AG04450 (cell line): ENCODE data around the gene AKR1E2. TPM values are rescaled to one million over a fixed set of nuclear protein-coding genes. Genes with fewer than 3 reads are reported as not detected.

ENCODE experiments used
- CTCF ChIA-PET: fragments of 300-600, 350-600 bp; formaldehyde crosslinking; extraction: SDS; loops from one replicate; lab custom pipeline; 2022; ENCODE audit warnings: antibody characterized with exemption, inconsistent platforms; lab: Charles Lee
- POLR2A ChIA-PET: fragments of 350-600 bp; formaldehyde crosslinking; extraction: SDS; loops from one replicate; lab custom pipeline; 2021; ENCODE audit warnings: antibody characterized with exemption, inconsistent platforms; lab: Yijun Ruan, JAX
- DNase-seq: peaks from one replicate; pipeline ENCODE4 v3.0.0-alpha.2; 2011; ENCODE audit warnings: low read depth, low spot score
- H3K27ac ChIP-seq: one replicate; pipeline ENCODE4 v1.5.1; 2012; ENCODE audit warnings: low read depth, low read length, control low read depth
- H3K27me3 ChIP-seq: one replicate; pipeline ENCODE4 v1.6.0; 2012; ENCODE audit warnings: low read length; ENCODE audit not compliant: control insufficient read depth, insufficient read depth
- H3K4me3 ChIP-seq: 2 replicates; pipeline ENCODE4 v1.5.1; 2011; ENCODE audit warnings: mild to moderate bottlenecking, low read depth, low read length, control low read depth
- H3K9me3 ChIP-seq: 2 replicates; pipeline ENCODE4 v1.5.1; 2012; ENCODE audit warnings: low read length; ENCODE audit not compliant: control insufficient read depth, insufficient read depth
- polyA minus RNA-seq: library from RNA; depleted of rRNA, polyadenylated mRNA; stranded (reverse); fragments of >200 nt; gene quantifications from 2 replicates; pipeline ENCODE4 v1.2.3, GENCODE V29; 2011; rRNA and poly(A)+ RNA removed
- polyA plus RNA-seq: library from polyadenylated mRNA; depleted of rRNA; stranded (reverse); fragments of >200 nt; gene quantifications from 2 replicates; pipeline ENCODE4 v1.2.3, GENCODE V29; 2011; rRNA removed
- TF ChIP-seq, protein P1 (sequence below): IDR thresholded peaks from 2 replicates; pipeline ENCODE4 v1.5.1; 2011; ENCODE audit warnings: low read depth, low read length, control low read depth, inconsistent platforms

AKR1E2 gene
- polyA plus RNA-seq (1.3 and 1.4 TPM in 2 replicates), polyA minus RNA-seq (3.3 and 4.9 TPM in 2 replicates)

- CTCF ChIA-PET = interaction anchor here (0.7 to 4.2 kb wide), 9 partner anchors 11 to 1630 kb away, joined by 3 to 32 read pairs (median 4); no protein-coding TSS in a partner anchor
- H3K4me3 ChIP-seq = peak within 1 kb of the TSS; percentile 58
- POLR2A ChIA-PET = interaction anchor here (0.7 to 0.9 kb wide), 2 partner anchors 12 to 1076 kb away, joined by 3 to 5 read pairs; no protein-coding TSS in a partner anchor
- TF ChIP-seq, protein P1, sequence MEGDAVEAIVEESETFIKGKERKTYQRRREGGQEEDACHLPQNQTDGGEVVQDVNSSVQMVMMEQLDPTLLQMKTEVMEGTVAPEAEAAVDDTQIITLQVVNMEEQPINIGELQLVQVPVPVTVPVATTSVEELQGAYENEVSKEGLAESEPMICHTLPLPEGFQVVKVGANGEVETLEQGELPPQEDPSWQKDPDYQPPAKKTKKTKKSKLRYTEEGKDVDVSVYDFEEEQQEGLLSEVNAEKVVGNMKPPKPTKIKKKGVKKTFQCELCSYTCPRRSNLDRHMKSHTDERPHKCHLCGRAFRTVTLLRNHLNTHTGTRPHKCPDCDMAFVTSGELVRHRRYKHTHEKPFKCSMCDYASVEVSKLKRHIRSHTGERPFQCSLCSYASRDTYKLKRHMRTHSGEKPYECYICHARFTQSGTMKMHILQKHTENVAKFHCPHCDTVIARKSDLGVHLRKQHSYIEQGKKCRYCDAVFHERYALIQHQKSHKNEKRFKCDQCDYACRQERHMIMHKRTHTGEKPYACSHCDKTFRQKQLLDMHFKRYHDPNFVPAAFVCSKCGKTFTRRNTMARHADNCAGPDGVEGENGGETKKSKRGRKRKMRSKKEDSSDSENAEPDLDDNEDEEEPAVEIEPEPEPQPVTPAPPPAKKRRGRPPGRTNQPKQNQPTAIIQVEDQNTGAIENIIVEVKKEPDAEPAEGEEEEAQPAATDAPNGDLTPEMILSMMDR = no peak
- peaks cover 9% of the 10 kb centered on the region; the same call in 1 of the 2 replicates for H3K9me3 ChIP-seq
- no peaks in the 10 kb centered on the region for H3K27me3 ChIP-seq
- peak; percentile 51 for DNase-seq
- H3K27ac ChIP-seq = peak within 1 kb of the TSS; percentile 57
Measured at GRCh38 chr10:4825868-4826791, at the start of gene AKR1E2. Gene AKR1E2 (plus strand): TSS chr10:4826207. CDS start chr10:4826325, 118 bp downstream.

DNA sequence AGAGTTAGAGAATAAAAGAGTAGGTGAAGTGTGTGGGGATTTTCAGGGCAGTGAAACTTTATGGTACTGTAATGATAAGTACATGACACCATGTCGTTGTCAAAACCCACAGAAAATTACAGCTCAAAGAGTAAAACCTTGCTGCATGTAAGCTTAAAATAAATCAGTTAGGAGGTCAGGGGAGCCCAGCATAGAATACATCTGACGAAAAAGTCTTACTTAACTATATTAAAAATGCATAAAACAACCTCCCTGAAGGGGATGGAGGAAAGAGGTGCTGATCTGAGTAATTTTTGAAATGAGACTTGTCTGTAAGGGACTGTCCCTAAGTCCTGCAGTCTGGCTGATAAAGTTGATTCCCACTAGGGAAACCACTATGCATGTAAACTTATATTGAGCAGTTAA is 49.8 kb upstream of the AKR1E2 start:
- ChIA-PET POLR2A (no interaction called here), CTCF (no interaction called here)
- H3K27me3 ChIP-seq = no peaks in the 10 kb centered on the region
- no peak for DNase-seq
- H3K9me3 ChIP-seq = no peaks in the 10 kb centered on the region
- no peak overlapping the region for H3K27ac ChIP-seq
- TF ChIP-seq, protein P1 = no peak
- no peak overlapping the region for H3K4me3 ChIP-seq

- no peaks in the 10 kb centered on the region for H3K9me3 ChIP-seq
- no peak overlapping the region for H3K4me3 ChIP-seq
- no peaks in the 10 kb centered on the region for H3K27me3 ChIP-seq
- ChIA-PET POLR2A (no interaction called here), CTCF (no interaction called here)
- no peak overlapping the region for H3K27ac ChIP-seq
- DNase-seq = no peak
- TF ChIP-seq, protein P1 = no peak
Measured at GRCh38 chr10:4778761-4779160, 47.2 kb upstream of the AKR1E2 start.

GRCh38 chr10:4780091-4780490 is 45.9 kb upstream of the AKR1E2 start:
- Histone ChIP-seq H3K9me3 (no peaks in the 10 kb centered on the region), H3K27ac (no peak overlapping the region), H3K4me3 (no peak overlapping the region), H3K27me3 (no peaks in the 10 kb centered on the region)
- DNase-seq = no peak
- ChIA-PET CTCF (interaction anchor here (1.2 kb wide), 1 partner anchor 35 kb away, joined by 9 read pairs; no protein-coding TSS in a partner anchor), POLR2A (no interaction called here)
- TF ChIP-seq, protein P1 = no peak

DNA sequence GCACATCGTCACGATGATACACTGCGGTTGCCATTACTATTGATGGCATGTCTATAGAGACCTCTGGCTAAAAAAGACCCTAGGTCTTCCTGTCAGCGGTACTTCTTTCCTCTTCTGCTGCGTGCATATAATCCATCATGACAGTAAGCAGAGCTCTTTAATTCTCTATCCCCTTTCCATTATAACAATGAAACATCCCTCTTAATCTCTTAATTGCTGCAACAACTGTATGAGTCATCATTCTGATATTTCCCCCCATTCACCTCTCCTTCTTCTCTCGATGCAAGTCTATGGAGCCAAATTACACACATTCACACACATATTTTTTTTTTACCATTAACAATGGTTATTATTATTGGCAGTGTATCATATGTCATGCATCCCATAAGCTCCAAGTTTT is 45.2 kb upstream of the AKR1E2 start:
- DNase-seq = no peak

More for the DNA sequence above, 45.2 kb upstream of the AKR1E2 start:
- H3K4me3 ChIP-seq = no peak overlapping the region
- H3K27me3 ChIP-seq = no peaks in the 10 kb centered on the region
- POLR2A ChIA-PET = no interaction called here
- TF ChIP-seq, protein P1 = no peak
- H3K27ac ChIP-seq = no peak overlapping the region
- H3K9me3 ChIP-seq = no peaks in the 10 kb centered on the region
- CTCF ChIA-PET = interaction anchor here (1.0 to 1.4 kb wide), 3 partner anchors 9 to 34 kb away, joined by 3 to 9 read pairs (median 4); no protein-coding TSS in a partner anchor
